Calu3 (cell line): Measurements from ENCODE around the gene SDF2. TPM values are rescaled to one million over a fixed set of nuclear protein-coding genes. Genes with fewer than 3 reads are reported as not detected.

Experiments used
- BruUV-seq: library from RNA; stranded (reverse); fragments of 400-500 nt; replicated peaks from 2 replicates; lab custom pipeline; 2021; lab: Mats Ljungman, UMichigan
- CTCF ChIA-PET: fragments of 300-600 bp; sonication (Branson Sonifier 250); formaldehyde crosslinking; loops from one replicate; lab custom pipeline; 2022; ENCODE audit warnings: antibody characterized with exemption; lab: Charles Lee
- DNase-seq: peaks from one replicate; pipeline ENCODE4 v3.0.0; 2022
- H3K27ac Mint-ChIP-seq: one replicate; pipeline ENCODE4 v1.8.0; 2022; ENCODE audit warnings: mixed read lengths; ENCODE audit not compliant: unreplicated experiment
- H3K27me3 Mint-ChIP-seq: one replicate; pipeline ENCODE4 v1.8.0; 2022; ENCODE audit warnings: mixed read lengths; ENCODE audit not compliant: unreplicated experiment
- H3K36me3 Mint-ChIP-seq: one replicate; pipeline ENCODE4 v1.8.0; 2022; ENCODE audit warnings: mild to moderate bottlenecking, moderate library complexity, mixed read lengths; ENCODE audit not compliant: insufficient read depth, unreplicated experiment
- H3K4me1 Mint-ChIP-seq: one replicate; pipeline ENCODE4 v1.8.0; 2022; ENCODE audit warnings: mild to moderate bottlenecking, low read depth, mixed read lengths; ENCODE audit not compliant: unreplicated experiment
- H3K4me3 Mint-ChIP-seq: one replicate; pipeline ENCODE4 v1.8.0; 2022; ENCODE audit warnings: mild to moderate bottlenecking, low read depth, moderate library complexity, mixed read lengths; ENCODE audit not compliant: unreplicated experiment
- H3K9me3 Mint-ChIP-seq: one replicate; pipeline ENCODE4 v1.8.0; 2022; ENCODE audit warnings: low read depth, mixed read lengths; ENCODE audit not compliant: unreplicated experiment
- intact Hi-C: fragments of 100-400 bp; cut with micrococcal nuclease; formaldehyde crosslinking; loops from one replicate; pipeline ENCODE4 v1.10.0; 2022; ENCODE audit not compliant: unreplicated experiment
- total RNA-seq: library from RNA; stranded (reverse); gene quantifications from 2 replicates; pipeline ENCODE4 v1.2.3, GENCODE V29; 2022
- TF ChIP-seq, protein P1 (sequence below): fragments of 200-600 bp; IDR thresholded peaks from one replicate; pipeline ENCODE4 v1.8.0; 2022; ENCODE audit warnings: antibody characterized with exemption; ENCODE audit not compliant: unreplicated experiment

The SDF2 gene
- total RNA-seq, 1 experiment from 2014 or later = 58.0 TPM

GRCh38 chr17:28703552-28704218 is 42.0 kb upstream of the SDF2 start:
- BruUV-seq = no TSS peak
- no peak overlapping the region for H3K4me3 Mint-ChIP-seq

GRCh38 chr17:28702752-28703150 is 41.0 kb upstream of the SDF2 start:
- no peak overlapping the region for H3K4me3 Mint-ChIP-seq
- H3K27me3 Mint-ChIP-seq = no peaks in the 10 kb centered on the region

More at GRCh38 chr17:28703552-28704218, 42.0 kb upstream of the SDF2 start:
- DNase-seq = no peak
- Mint-ChIP-seq H3K9me3 (no peaks in the 10 kb centered on the region), H3K4me1 (peaks cover 5% of the 10 kb centered on the region), H3K27ac (no peak overlapping the region), H3K36me3 (peaks cover 53% of the 10 kb centered on the region), H3K27me3 (no peaks in the 10 kb centered on the region)
- intact Hi-C loops = no loop called here
- TF ChIP-seq, protein P1, sequence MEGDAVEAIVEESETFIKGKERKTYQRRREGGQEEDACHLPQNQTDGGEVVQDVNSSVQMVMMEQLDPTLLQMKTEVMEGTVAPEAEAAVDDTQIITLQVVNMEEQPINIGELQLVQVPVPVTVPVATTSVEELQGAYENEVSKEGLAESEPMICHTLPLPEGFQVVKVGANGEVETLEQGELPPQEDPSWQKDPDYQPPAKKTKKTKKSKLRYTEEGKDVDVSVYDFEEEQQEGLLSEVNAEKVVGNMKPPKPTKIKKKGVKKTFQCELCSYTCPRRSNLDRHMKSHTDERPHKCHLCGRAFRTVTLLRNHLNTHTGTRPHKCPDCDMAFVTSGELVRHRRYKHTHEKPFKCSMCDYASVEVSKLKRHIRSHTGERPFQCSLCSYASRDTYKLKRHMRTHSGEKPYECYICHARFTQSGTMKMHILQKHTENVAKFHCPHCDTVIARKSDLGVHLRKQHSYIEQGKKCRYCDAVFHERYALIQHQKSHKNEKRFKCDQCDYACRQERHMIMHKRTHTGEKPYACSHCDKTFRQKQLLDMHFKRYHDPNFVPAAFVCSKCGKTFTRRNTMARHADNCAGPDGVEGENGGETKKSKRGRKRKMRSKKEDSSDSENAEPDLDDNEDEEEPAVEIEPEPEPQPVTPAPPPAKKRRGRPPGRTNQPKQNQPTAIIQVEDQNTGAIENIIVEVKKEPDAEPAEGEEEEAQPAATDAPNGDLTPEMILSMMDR = no peak
- CTCF ChIA-PET = no interaction called here

DNA sequence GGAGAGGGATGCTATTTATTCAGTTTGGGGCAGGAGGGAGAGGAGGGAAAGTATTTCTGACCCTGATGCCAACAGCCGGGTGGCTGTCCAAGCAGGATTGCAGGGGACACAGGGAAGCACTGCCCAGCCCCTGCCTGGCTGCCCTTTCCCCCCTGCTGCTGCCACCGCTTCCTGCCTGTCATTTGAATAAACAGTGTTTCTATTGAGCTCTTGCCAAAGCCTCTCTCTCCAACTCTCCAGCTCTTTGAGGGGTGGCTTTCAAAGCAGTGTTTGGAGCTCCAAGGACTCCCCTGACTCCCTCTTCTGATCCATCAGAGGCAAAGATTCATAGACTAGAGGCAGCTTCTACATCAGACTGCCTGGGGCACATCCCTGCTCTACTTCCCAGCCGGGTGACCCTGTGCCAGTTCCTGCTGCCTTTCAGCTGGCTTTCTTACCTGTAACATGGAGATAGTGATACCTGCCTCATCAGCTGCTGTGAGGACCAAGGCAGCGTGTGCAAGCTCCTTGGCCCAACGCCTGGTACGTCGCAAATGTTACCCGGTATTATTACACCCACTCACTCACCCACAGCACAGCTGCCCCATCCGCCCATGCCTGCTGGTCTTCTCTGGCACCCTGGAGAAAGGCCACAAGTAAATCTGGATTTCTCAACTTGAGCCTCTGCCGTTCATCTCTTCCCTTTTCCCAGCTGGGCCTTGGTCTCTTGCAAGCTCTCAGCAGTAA is 40.5 kb upstream of the SDF2 start:
- Mint-ChIP-seq H3K9me3 (no peaks in the 10 kb centered on the region), H3K27ac (no peak overlapping the region), H3K36me3 (peaks cover 58% of the 10 kb centered on the region), H3K4me3 (no peak overlapping the region), H3K27me3 (no peaks in the 10 kb centered on the region), H3K4me1 (peaks cover 18% of the 10 kb centered on the region)
- TF ChIP-seq, protein P1 = no peak
- intact Hi-C loops = no loop called here
- CTCF ChIA-PET = interaction anchor here (0.6 kb wide), 1 partner anchor 51 kb away, joined by 8 read pairs; no protein-coding TSS in a partner anchor
- DNase-seq = no peak
- BruUV-seq = no TSS peak

More at GRCh38 chr17:28702752-28703150, 41.0 kb upstream of the SDF2 start:
- TF ChIP-seq, protein P1 = no peak
- CTCF ChIA-PET = interaction anchor here (0.6 kb wide), 1 partner anchor 52 kb away, joined by 8 read pairs; no protein-coding TSS in a partner anchor
- Mint-ChIP-seq H3K36me3 (peaks cover 58% of the 10 kb centered on the region), H3K4me1 (peaks cover 14% of the 10 kb centered on the region), H3K9me3 (no peaks in the 10 kb centered on the region), H3K27ac (no peak overlapping the region)
- BruUV-seq = no TSS peak
- DNase-seq = no peak
- intact Hi-C loops = no loop called here

DNA sequence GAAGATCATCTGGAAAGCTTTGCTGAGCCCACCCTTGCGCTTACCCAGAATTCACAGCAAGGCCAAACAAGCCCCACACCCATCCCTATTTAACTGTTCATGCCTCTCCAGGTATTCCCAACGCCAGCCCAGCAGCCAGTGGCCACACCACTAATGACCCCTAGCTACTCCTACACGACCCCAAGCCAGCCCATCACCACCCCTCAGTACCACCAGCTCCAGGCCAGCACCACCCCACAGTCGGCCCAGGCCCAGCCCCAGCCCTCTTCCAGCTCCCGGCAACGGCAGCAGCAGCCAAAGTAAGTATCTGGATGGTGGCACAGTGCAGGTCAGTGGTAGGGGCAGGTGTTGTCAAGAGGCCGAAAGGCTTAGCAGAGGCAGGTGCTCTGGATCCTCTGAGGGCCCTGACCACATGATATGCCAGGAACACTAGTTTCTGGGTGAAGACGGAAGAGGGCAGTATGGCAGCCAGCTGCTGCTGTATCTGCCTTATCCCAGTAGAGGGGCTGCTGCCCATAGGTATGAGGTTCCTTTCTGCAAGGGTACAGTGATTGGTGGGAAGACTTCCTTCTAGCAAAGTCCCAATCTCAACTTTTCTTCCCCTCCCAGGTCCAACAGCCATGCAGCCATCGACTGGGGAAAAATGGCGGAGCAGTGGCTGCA is 39.3 kb upstream of the SDF2 start:
- H3K4me3 Mint-ChIP-seq = no peak overlapping the region
- BruUV-seq = no TSS peak
- no peaks in the 10 kb centered on the region for H3K27me3 Mint-ChIP-seq
- CTCF ChIA-PET = no interaction called here
- no peak overlapping the region for H3K27ac Mint-ChIP-seq
- TF ChIP-seq, protein P1 = no peak
- H3K9me3 Mint-ChIP-seq = no peaks in the 10 kb centered on the region
- no peak for DNase-seq
- H3K36me3 Mint-ChIP-seq = peaks cover 66% of the 10 kb centered on the region
- intact Hi-C loops = no loop called here
- peaks cover 18% of the 10 kb centered on the region for H3K4me1 Mint-ChIP-seq
